ENCODE results near the gene LMO2.

Gene LMO2

GRCh38 chr11:33875621-33876294 is 16.1 kb downstream of the LMO2 start:
- TF ChIP-seq CTCF (IDR thresholded peaks at IDR 0.05; ENCODE audit: extremely low read depth, missing control alignments): no peak
- DNase-seq (ENCODE audit: low spot score): no peak

GRCh38 chr11:33874910-33875490 is 16.9 kb downstream of the LMO2 start:
- DNase-seq (ENCODE audit: low spot score): no peak
- TF ChIP-seq CTCF (IDR thresholded peaks at IDR 0.05; ENCODE audit: extremely low read depth, missing control alignments): no peak

- TF ChIP-seq CTCF (IDR thresholded peaks at IDR 0.05; ENCODE audit: extremely low read depth, missing control alignments): no peak
- no peak for DNase-seq (ENCODE audit: low spot score)
Measured at GRCh38 chr11:33874433-33874832, 17.4 kb downstream of the LMO2 start.

- DNase-seq (ENCODE audit: low spot score): peak; percentile 80
Measured at GRCh38 chr11:33869481-33870422, 22.1 kb downstream of the LMO2 start.

GRCh38 chr11:33868647-33869461 is 23.0 kb downstream of the LMO2 start:
- DNase-seq (ENCODE audit: low spot score): peak; percentile 37
- no peak for TF ChIP-seq CTCF (IDR thresholded peaks at IDR 0.05; ENCODE audit: extremely low read depth, missing control alignments)

More at GRCh38 chr11:33869481-33870422, 22.1 kb downstream of the LMO2 start:
- no peak for TF ChIP-seq CTCF (IDR thresholded peaks at IDR 0.05; ENCODE audit: extremely low read depth, missing control alignments)

GRCh38 chr11:33867996-33868646 is 23.8 kb downstream of the LMO2 start:
- no peak for TF ChIP-seq CTCF (IDR thresholded peaks at IDR 0.05; ENCODE audit: extremely low read depth, missing control alignments)
- DNase-seq (ENCODE audit: low spot score): no peak

Data from GM20000 (cell line).